ENCODE results near the gene CNPY4. TPM values are rescaled to one million over a fixed set of nuclear protein-coding genes. Genes with fewer than 3 reads are reported as not detected.

The CNPY4 gene
- total RNA-seq, 1 donor from 2014 or later, result 14.5 TPM

DNA sequence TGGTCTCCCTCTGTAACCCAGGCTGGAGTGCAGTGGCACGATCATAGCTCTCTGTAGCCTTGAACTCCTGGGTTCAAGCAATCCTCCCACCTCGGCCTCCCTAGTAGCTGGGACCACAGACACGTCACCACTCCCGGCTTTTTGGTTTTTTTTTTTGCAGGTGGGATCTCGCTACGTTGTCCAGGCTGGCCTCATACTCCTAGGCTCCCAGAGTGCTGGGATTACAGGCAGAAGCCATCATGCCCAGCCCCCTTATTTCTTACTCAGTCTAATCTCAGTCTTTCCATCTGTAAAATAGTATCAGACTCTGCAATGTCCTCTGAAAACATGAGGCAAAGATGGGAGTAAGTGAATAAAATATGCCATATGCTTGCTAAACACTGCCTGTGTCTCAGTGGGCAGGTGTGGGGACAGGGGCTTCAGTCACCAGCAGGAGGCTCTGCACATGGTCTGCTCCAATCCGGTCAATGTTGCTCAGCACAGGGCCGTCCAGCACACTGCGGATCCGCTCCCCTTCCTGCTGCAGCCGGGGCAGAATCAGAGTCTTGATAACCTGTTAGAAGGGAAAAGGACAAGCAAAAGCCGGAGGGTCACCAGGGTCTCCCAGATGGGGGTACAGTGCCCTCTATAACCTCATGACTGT, 9.8 kb upstream of the CNPY4 start:
- Histone ChIP-seq H3K27ac (no peak overlapping the region), H3K36me3 (peaks cover 6 to 68% of the 10 kb centered on the region in 2 donors), H3K27me3 (no peaks in the 10 kb centered on the region), H3K4me3 (no peak overlapping the region), H3K9me3 (no peaks in the 10 kb centered on the region), H3K4me1 (no peaks in the 10 kb centered on the region)
- DNase-seq (ENCODE audit: extremely low spot score in 2 of 2), result no peak
- TF ChIP-seq POLR2A (IDR thresholded peaks at IDR 0.05) (no peak), POLR2AphosphoS5 (IDR thresholded peaks at IDR 0.05; ENCODE audit: insufficient read depth in 1 of 2, low read depth in 1 of 2) (no peak)
- TF ChIP-seq, protein P1, sequence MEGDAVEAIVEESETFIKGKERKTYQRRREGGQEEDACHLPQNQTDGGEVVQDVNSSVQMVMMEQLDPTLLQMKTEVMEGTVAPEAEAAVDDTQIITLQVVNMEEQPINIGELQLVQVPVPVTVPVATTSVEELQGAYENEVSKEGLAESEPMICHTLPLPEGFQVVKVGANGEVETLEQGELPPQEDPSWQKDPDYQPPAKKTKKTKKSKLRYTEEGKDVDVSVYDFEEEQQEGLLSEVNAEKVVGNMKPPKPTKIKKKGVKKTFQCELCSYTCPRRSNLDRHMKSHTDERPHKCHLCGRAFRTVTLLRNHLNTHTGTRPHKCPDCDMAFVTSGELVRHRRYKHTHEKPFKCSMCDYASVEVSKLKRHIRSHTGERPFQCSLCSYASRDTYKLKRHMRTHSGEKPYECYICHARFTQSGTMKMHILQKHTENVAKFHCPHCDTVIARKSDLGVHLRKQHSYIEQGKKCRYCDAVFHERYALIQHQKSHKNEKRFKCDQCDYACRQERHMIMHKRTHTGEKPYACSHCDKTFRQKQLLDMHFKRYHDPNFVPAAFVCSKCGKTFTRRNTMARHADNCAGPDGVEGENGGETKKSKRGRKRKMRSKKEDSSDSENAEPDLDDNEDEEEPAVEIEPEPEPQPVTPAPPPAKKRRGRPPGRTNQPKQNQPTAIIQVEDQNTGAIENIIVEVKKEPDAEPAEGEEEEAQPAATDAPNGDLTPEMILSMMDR (IDR thresholded peaks at IDR 0.05), result no peak
- intact Hi-C loops (cut with DNase I), result no loop called here

GRCh38 chr7:100111156-100111555, 8.3 kb upstream of the CNPY4 start:
- H3K4me3 ChIP-seq, result no peak overlapping the region
- H3K9me3 ChIP-seq, result no peaks in the 10 kb centered on the region
- no peak overlapping the region for H3K27ac ChIP-seq
- TF ChIP-seq POLR2A (IDR thresholded peaks at IDR 0.05) (no peak), POLR2AphosphoS5 (IDR thresholded peaks at IDR 0.05; ENCODE audit: insufficient read depth in 1 of 2, low read depth in 1 of 2) (no peak)
- TF ChIP-seq, protein P1 (IDR thresholded peaks at IDR 0.05), result no peak
- H3K4me1 ChIP-seq, result no peaks in the 10 kb centered on the region
- intact Hi-C loops (cut with DNase I), result no loop called here
- peaks cover 6 to 68% of the 10 kb centered on the region in 2 donors for H3K36me3 ChIP-seq
- no peaks in the 10 kb centered on the region for H3K27me3 ChIP-seq
- no peak for DNase-seq (ENCODE audit: extremely low spot score in 2 of 2)

DNA sequence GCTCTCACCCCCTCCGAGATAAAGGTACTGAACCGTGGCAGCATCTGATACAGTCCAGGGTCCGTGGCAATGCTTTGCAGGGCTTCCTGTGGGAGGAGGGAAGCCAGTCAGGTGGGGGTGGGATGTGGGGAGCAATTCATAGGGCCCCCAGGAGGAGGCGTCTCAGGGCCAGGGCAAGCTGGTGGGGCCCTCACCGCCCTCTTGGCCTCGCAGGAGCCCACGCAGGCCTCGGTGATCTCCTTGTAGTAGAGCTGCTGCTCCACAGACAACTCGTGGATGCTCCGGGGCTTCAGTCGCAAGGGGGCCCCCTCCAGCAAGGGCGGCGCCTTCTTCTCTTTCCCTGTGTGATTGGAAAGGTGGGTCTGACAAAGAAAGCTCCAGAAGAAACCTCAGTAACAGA, 7.5 kb upstream of the CNPY4 start:
- TF ChIP-seq, protein P1 (IDR thresholded peaks at IDR 0.05), result no peak
- TF ChIP-seq POLR2A (IDR thresholded peaks at IDR 0.05) (no peak), POLR2AphosphoS5 (IDR thresholded peaks at IDR 0.05; ENCODE audit: insufficient read depth in 1 of 2, low read depth in 1 of 2) (no peak)
- intact Hi-C loops (cut with DNase I), result no loop called here
- no peak overlapping the region for H3K4me3 ChIP-seq
- no peaks in the 10 kb centered on the region for H3K27me3 ChIP-seq
- H3K4me1 ChIP-seq, result no peaks in the 10 kb centered on the region
- no peaks in the 10 kb centered on the region for H3K9me3 ChIP-seq
- peaks cover 6 to 63% of the 10 kb centered on the region in 2 donors for H3K36me3 ChIP-seq
- DNase-seq (ENCODE audit: extremely low spot score in 2 of 2), result no peak
- no peak overlapping the region for H3K27ac ChIP-seq

GRCh38 chr7:100115026-100115425, 4.4 kb upstream of the CNPY4 start:
- H3K4me1 ChIP-seq, result peaks cover 12% of the 10 kb centered on the region
- TF ChIP-seq POLR2AphosphoS5 (IDR thresholded peaks at IDR 0.05; ENCODE audit: insufficient read depth in 1 of 2, low read depth in 1 of 2) (no peak), POLR2A (IDR thresholded peaks at IDR 0.05) (no peak)
- TF ChIP-seq, protein P1 (IDR thresholded peaks at IDR 0.05), result no peak
- no peak overlapping the region for H3K4me3 ChIP-seq
- intact Hi-C loops (cut with DNase I), result no loop called here
- no peak for DNase-seq (ENCODE audit: extremely low spot score in 2 of 2)
- H3K27ac ChIP-seq, result no peak overlapping the region
- H3K36me3 ChIP-seq, result peaks cover 6 to 40% of the 10 kb centered on the region in 2 donors
- no peaks in the 10 kb centered on the region for H3K9me3 ChIP-seq
- H3K27me3 ChIP-seq, result no peaks in the 10 kb centered on the region

DNA sequence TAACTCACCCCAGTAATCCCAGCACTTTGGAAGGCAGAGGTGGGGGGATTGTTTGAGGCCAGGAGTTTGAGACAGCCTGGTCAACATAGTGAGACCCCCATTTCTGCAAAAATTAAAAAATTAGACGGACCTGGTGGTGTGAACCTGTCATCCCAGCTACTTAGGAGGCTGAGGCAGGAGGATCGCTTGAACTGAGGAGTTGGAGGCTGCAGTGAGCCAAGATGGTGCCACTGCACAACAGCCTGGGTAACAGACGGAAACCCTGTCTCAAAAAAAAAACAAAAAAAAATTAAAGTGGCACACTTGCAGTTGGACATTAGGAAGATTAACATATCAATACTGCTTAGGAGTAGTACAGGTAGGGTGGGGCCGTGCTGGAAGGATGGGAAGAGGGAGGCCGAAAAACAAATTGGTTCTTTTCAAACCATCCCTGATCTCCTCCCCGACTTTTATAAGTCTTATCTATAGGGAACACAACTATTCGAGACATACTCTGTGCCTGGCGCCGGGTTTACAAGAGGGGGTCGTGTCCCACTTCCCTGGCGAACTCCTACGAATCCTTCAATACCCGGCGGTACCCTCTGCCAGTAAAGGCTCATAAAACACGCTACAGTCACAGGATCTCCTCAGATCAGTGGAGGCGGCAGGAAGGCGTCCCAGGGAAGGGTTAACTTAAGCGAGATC, 904 bp upstream of the CNPY4 start:
- H3K36me3 ChIP-seq, result peaks cover 0 to 5% of the 10 kb centered on the region in 2 donors
- no peaks in the 10 kb centered on the region for H3K9me3 ChIP-seq
- H3K27me3 ChIP-seq, result no peaks in the 10 kb centered on the region
- TF ChIP-seq POLR2A (IDR thresholded peaks at IDR 0.05), result no peak
- TF ChIP-seq, protein P1 (IDR thresholded peaks at IDR 0.05), result no peak
- no peak for TF ChIP-seq POLR2AphosphoS5 (IDR thresholded peaks at IDR 0.05; ENCODE audit: insufficient read depth in 1 of 2, low read depth in 1 of 2)
- no peak for DNase-seq (ENCODE audit: extremely low spot score in 2 of 2)
- peak overlapping the region; percentile 86 for H3K27ac ChIP-seq
- intact Hi-C loops (cut with DNase I), result no loop called here
- H3K4me3 ChIP-seq, result peak overlapping the region; percentile 74 to 81
- H3K4me1 ChIP-seq, result peaks cover 20% of the 10 kb centered on the region

Data from vagina (tissue), 2 donors.